Smooth muscle cell (in vitro differentiated cells): Measurements from ENCODE around the gene CACNG6. TPM values are rescaled to one million over a fixed set of nuclear protein-coding genes. Genes with fewer than 3 reads are reported as not detected.

Experiments used
- DNase-seq: peaks from one replicate; lab custom pipeline; 2025; ENCODE audit not compliant: unreplicated experiment; lab: John Stamatoyannopoulos, UW
- H2AFZ ChIP-seq: fragments of 200-600 bp; sonication (generic); 2 replicates; pipeline ENCODE4 v1.6.0; 2016; ENCODE audit warnings: antibody characterized with exemption, low read depth, mild to moderate bottlenecking
- H3F3A ChIP-seq: fragments of 200-600 bp; sonication (generic); 2 replicates; pipeline ENCODE4 v1.6.0; 2017; ENCODE audit warnings: antibody characterized with exemption, low read depth
- H3K27ac ChIP-seq: fragments of 200-600 bp; sonication (generic); 2 replicates; pipeline ENCODE4 v1.5.1; 2016; ENCODE audit warnings: low read depth, mild to moderate bottlenecking
- H3K27me3 ChIP-seq: fragments of 200-600 bp; sonication (generic); 2 replicates; pipeline ENCODE4 v1.6.1; 2016; ENCODE audit warnings: low read depth, mild to moderate bottlenecking
- H3K36me3 ChIP-seq: fragments of 200-600 bp; sonication (generic); 2 replicates; pipeline ENCODE4 v1.5.1; 2016; ENCODE audit warnings: low read depth
- H3K4me1 ChIP-seq: fragments of 200-600 bp; sonication (generic); 2 replicates; pipeline ENCODE4 v1.5.1; 2016; ENCODE audit warnings: low read depth
- H3K4me2 ChIP-seq: fragments of 200-600 bp; sonication (generic); 2 replicates; pipeline ENCODE4 v1.6.0; 2016; ENCODE audit warnings: mild to moderate bottlenecking
- H3K4me3 ChIP-seq: fragments of 200-600 bp; sonication (generic); 2 replicates; pipeline ENCODE4 v1.5.1; 2016; ENCODE audit warnings: mild to moderate bottlenecking
- H3K79me2 ChIP-seq: fragments of 200-600 bp; sonication (generic); 2 replicates; pipeline ENCODE4 v1.6.0; 2016; ENCODE audit warnings: low read depth, mild to moderate bottlenecking
- H3K9ac ChIP-seq: fragments of 200-600 bp; sonication (generic); 2 replicates; pipeline ENCODE4 v1.6.0; 2016; ENCODE audit warnings: low read depth
- H3K9me3 ChIP-seq: fragments of 200-600 bp; sonication (generic); replicated peaks from 2 replicates; pipeline ENCODE4 v1.5.1; 2016; ENCODE audit warnings: low read depth
- H4K20me1 ChIP-seq: fragments of 200-600 bp; sonication (generic); 2 replicates; pipeline ENCODE4 v1.6.0; 2016; ENCODE audit warnings: low read depth
- WGBS: methylation state at CpG from one replicate; pipeline ENCODE4 v1.1.7; 2016; ENCODE audit warnings: low lambda C conversion rate; 5-methylcytosine and 5-hydroxymethylcytosine counted together
- polyA plus RNA-seq: library from polyadenylated mRNA; unstranded; fragments of >200 nt; fragmentation: Nextera tagmentation; extraction: Ambion mirVana; gene quantifications from 2 replicates; pipeline ENCODE4 v1.2.1, GENCODE V29; 2016
- total RNA-seq: library from RNA; depleted of rRNA; stranded (reverse); fragments of >200 nt; gene quantifications from 2 replicates; pipeline ENCODE4 v1.2.3, GENCODE V29; 2014
- TF ChIP-seq, protein P1 (sequence below): fragments of 200-600 bp; sonication (generic); IDR thresholded peaks from 2 replicates; pipeline ENCODE4 v1.5.1; 2017; ENCODE audit warnings: borderline replicate concordance, mild to moderate bottlenecking, antibody characterized with exemption; ENCODE audit not compliant: insufficient read depth, poor library complexity, severe bottlenecking

The CACNG6 gene
- total and polyA plus RNA-seq, 2 experiments from 2014 or later = 0.13 TPM; not detected in 1

GRCh38 chr19:54014920-54015560 is 23.6 kb downstream of the CACNG6 start:
- DNase-seq = no peak
- TF ChIP-seq, protein P1, sequence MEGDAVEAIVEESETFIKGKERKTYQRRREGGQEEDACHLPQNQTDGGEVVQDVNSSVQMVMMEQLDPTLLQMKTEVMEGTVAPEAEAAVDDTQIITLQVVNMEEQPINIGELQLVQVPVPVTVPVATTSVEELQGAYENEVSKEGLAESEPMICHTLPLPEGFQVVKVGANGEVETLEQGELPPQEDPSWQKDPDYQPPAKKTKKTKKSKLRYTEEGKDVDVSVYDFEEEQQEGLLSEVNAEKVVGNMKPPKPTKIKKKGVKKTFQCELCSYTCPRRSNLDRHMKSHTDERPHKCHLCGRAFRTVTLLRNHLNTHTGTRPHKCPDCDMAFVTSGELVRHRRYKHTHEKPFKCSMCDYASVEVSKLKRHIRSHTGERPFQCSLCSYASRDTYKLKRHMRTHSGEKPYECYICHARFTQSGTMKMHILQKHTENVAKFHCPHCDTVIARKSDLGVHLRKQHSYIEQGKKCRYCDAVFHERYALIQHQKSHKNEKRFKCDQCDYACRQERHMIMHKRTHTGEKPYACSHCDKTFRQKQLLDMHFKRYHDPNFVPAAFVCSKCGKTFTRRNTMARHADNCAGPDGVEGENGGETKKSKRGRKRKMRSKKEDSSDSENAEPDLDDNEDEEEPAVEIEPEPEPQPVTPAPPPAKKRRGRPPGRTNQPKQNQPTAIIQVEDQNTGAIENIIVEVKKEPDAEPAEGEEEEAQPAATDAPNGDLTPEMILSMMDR = no peak
- Histone ChIP-seq H4K20me1 (no peaks in the 10 kb centered on the region), H3K36me3 (no peaks in the 10 kb centered on the region), H3K9me3 (no peaks in the 10 kb centered on the region), H3K4me3 (no peak overlapping the region), H3K27me3 (no peaks in the 10 kb centered on the region), H3K4me2 (no peak overlapping the region), H3K27ac (no peak overlapping the region), H3K4me1 (no peaks in the 10 kb centered on the region), H3F3A (no peaks in the 10 kb centered on the region), H3K9ac (no peak overlapping the region), H2AFZ (no peak overlapping the region), H3K79me2 (no peaks in the 10 kb centered on the region)
- 78% methylated on average over 19 of the region's 19 CpGs for WGBS

DNA sequence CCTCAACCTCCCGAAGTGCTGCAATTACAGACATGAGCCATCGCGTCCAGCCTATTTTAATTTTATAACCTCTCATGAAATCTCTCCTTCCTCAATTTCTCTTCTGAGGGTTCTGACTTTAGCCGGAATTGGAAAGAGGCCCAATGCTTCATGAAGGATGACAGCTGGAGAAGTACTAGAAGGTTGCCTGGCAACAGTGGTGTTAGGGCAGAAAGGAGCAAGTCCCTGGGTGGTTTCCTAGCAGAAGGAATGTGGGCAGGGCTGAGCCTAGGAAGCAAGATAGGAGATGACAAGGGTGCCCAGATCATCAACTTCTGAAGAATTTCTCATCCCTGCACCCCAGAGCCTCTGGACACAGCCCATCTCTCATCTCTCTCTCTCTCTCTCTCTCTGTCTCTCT is 25.8 kb downstream of the CACNG6 start:
- no peak for DNase-seq
- H3F3A ChIP-seq = no peaks in the 10 kb centered on the region

DNA sequence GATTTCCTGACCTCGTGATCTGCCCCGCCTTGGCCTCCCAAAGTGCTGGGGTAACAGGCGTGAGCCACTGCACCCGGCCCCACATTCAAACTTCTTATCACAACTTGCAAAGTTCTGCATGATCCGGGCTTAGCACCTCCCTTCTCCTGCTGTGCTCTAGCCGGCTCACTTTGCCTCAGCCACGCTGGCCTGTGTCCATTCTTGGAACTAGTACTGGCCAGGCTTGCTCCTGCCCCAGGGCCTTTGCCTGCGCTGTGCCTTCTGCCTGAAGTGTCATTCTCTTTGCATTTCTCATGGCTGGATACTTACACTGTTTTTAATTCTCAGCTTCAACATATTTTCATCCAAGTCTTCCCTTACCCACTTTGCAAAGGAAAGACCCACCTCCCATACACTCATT is 29.9 kb downstream of the CACNG6 start:
- no peak overlapping the region for H2AFZ ChIP-seq

More for the DNA sequence above, 25.8 kb downstream of the CACNG6 start:
- no peaks in the 10 kb centered on the region for H3K36me3 ChIP-seq
- no peak overlapping the region for H2AFZ ChIP-seq
- H3K27me3 ChIP-seq = no peaks in the 10 kb centered on the region
- no peak overlapping the region for H3K4me2 ChIP-seq
- H3K9me3 ChIP-seq = no peaks in the 10 kb centered on the region
- H3K4me3 ChIP-seq = no peak overlapping the region
- no peak overlapping the region for H3K27ac ChIP-seq
- 99% methylated on average over 4 of the region's 4 CpGs for WGBS
- no peaks in the 10 kb centered on the region for H3K79me2 ChIP-seq
- H3K9ac ChIP-seq = no peak overlapping the region
- TF ChIP-seq, protein P1 = no peak
- H3K4me1 ChIP-seq = no peaks in the 10 kb centered on the region
- H4K20me1 ChIP-seq = no peaks in the 10 kb centered on the region

More for the DNA sequence above, 29.9 kb downstream of the CACNG6 start:
- Histone ChIP-seq H3K9me3 (no peaks in the 10 kb centered on the region), H3K4me3 (no peak overlapping the region), H3K4me2 (no peak overlapping the region), H3K27me3 (no peaks in the 10 kb centered on the region), H3K4me1 (no peaks in the 10 kb centered on the region), H3K9ac (no peak overlapping the region), H3K79me2 (no peaks in the 10 kb centered on the region), H3K36me3 (no peaks in the 10 kb centered on the region), H4K20me1 (no peaks in the 10 kb centered on the region), H3K27ac (no peak overlapping the region), H3F3A (no peaks in the 10 kb centered on the region)
- TF ChIP-seq, protein P1 = no peak
- WGBS = 80% methylated on average over 8 of the region's 8 CpGs
- DNase-seq = no peak
